B cell (primary cell): ENCODE measurements around the gene MGMT. TPM values are rescaled to one million over a fixed set of nuclear protein-coding genes. Genes with fewer than 3 reads are reported as not detected.

Experiments used
- ATAC-seq: fragments of 200-7000 bp; cut with Tn5 transposase; one replicate; pipeline ENCODE4 v1.10.0; 2021; ENCODE audit warnings: low read depth, mild to moderate bottlenecking, moderate number of reproducible peaks, moderate library complexity
- CTCF ChIA-PET: fragments of 350-600 bp; sonication (Branson Sonifier 250); formaldehyde crosslinking; loops from one replicate; lab custom pipeline; 2021; ENCODE audit warnings: antibody characterized with exemption, inconsistent platforms; lab: Charles Lee
- POLR2A ChIA-PET: fragments of 350-600 bp; sonication (Branson Sonifier 250); formaldehyde crosslinking; loops from one replicate; lab custom pipeline; 2021; ENCODE audit warnings: antibody characterized with exemption; lab: Charles Lee
- DNase-seq: peaks from one replicate; pipeline ENCODE4 v3.0.0; 2013
- H2AFZ ChIP-seq: 2 replicates; pipeline ENCODE4 v1.6.1; 2012; ENCODE audit warnings: mild to moderate bottlenecking, low read depth, low read length; ENCODE audit not compliant: insufficient read depth, poor library complexity, severe bottlenecking
- H3K27ac ChIP-seq, 2 donors: 1 replicate in 1 of 2; 2 replicates in 1 of 2; pipeline ENCODE4 v1.5.1; 2012 to 2013; ENCODE audit warnings: low read length in 2 of 2, mild to moderate bottlenecking in 2 of 2, moderate library complexity in 1 of 2
- H3K27me3 ChIP-seq, 4 experiments: fragments of 200-600 bp in 1 of 4; sonication (generic) in 1 of 4; replicated peaks in 1 of 4; 1 replicate in 2 of 4; 2 replicates in 2 of 4; pipeline versions ENCODE4 v1.6.1 to v1.7.0; 2013 to 2016; ENCODE audit warnings: low read length in 3 of 4, mild to moderate bottlenecking in 2 of 4, mixed read lengths in 1 of 4, moderate library complexity in 1 of 4; ENCODE audit not compliant: insufficient read depth in 4 of 4, control insufficient read depth in 3 of 4; ENCODE audit errors: control extremely low read depth in 1 of 4
- H3K36me3 ChIP-seq, 2 experiments: replicated peaks in 1 of 2; 1 replicate in 1 of 2; 2 replicates in 1 of 2; pipeline versions ENCODE4 v1.6.1 to v1.7.1; 2013; ENCODE audit warnings: low read length in 1 of 2; ENCODE audit not compliant: insufficient read depth in 2 of 2, control insufficient read depth in 1 of 2; ENCODE audit errors: control extremely low read depth in 1 of 2, extremely low read depth in 1 of 2
- H3K4me1 ChIP-seq, 2 donors: fragments of 200-600 bp in 1 of 2; sonication (generic) in 1 of 2; 1 replicate in 1 of 2; 2 replicates in 1 of 2; pipeline versions ENCODE4 v1.5.1 to v1.6.1; 2013 to 2017; ENCODE audit warnings: low read length in 2 of 2; ENCODE audit not compliant: control insufficient read depth in 2 of 2, insufficient read depth in 2 of 2
- H3K4me2 ChIP-seq: replicated peaks from 2 replicates; pipeline ENCODE3; 2012; ENCODE audit warnings: mild to moderate bottlenecking, low read depth, low read length; ENCODE audit not compliant: poor library complexity, severe bottlenecking
- H3K4me3 ChIP-seq, 5 experiments: fragments of 200-600 bp in 1 of 5; sonication (generic) in 1 of 5; 1 replicate in 3 of 5; 2 replicates in 2 of 5; pipeline versions ENCODE4 v1.5.1 to v1.7.0; 2011 to 2016; ENCODE audit warnings: low read length in 4 of 5, mild to moderate bottlenecking in 4 of 5, low read depth in 2 of 5, control low read depth in 1 of 5, moderate library complexity in 1 of 5; ENCODE audit not compliant: insufficient read depth in 1 of 5; ENCODE audit errors: control extremely low read depth in 1 of 5, extremely low read depth in 1 of 5
- H3K79me2 ChIP-seq: fragments of 200-600 bp; sonication (generic); one replicate; pipeline ENCODE4 v1.6.0; 2016; ENCODE audit warnings: low read length; ENCODE audit not compliant: control insufficient read depth, insufficient read depth
- H3K9ac ChIP-seq: fragments of 200-600 bp; sonication (generic); 2 replicates; pipeline ENCODE4 v1.6.1; 2017; ENCODE audit warnings: mild to moderate bottlenecking, low read length, moderate library complexity
- H3K9me3 ChIP-seq, 3 donors: one replicate each; pipeline versions ENCODE4 v1.6.1 to v1.7.1; 2013; ENCODE audit warnings: low read length in 2 of 3; ENCODE audit not compliant: control insufficient read depth in 2 of 3, insufficient read depth in 1 of 3; ENCODE audit errors: control extremely low read depth in 1 of 3
- H4K20me1 ChIP-seq: 2 replicates; pipeline ENCODE4 v1.6.0; 2012; ENCODE audit warnings: mild to moderate bottlenecking, low read length; ENCODE audit not compliant: insufficient read depth, control insufficient read depth, poor library complexity, severe bottlenecking
- H3K27ac Mint-ChIP-seq: one replicate; pipeline ENCODE4 v1.8.0; 2021; ENCODE audit warnings: mixed read lengths
- H3K27me3 Mint-ChIP-seq: one replicate; pipeline ENCODE4 v1.8.0; 2021; ENCODE audit warnings: mixed read lengths
- H3K4me1 Mint-ChIP-seq: one replicate; pipeline ENCODE4 v1.8.0; 2021; ENCODE audit warnings: mixed read lengths
- H3K4me3 Mint-ChIP-seq: one replicate; pipeline ENCODE4 v1.8.0; 2021; ENCODE audit warnings: mixed read lengths
- H3K9me3 Mint-ChIP-seq: one replicate; pipeline ENCODE4 v1.8.0; 2022; ENCODE audit warnings: mixed read lengths; ENCODE audit not compliant: insufficient read depth
- EZH2 ChIP-seq: IDR thresholded peaks from 2 replicates; pipeline ENCODE4 v1.6.1; 2012; ENCODE audit warnings: borderline replicate concordance, low read depth, mild to moderate bottlenecking, moderate library complexity, low read length; ENCODE audit not compliant: insufficient read depth, poor library complexity, severe bottlenecking
- WGBS: methylation state at CpG from one replicate; pipeline ENCODE4 v1.1.5; 2013; ENCODE audit warnings: missing lambda C conversion rate; ENCODE audit not compliant: insufficient coverage; 5-methylcytosine and 5-hydroxymethylcytosine counted together
- intact Hi-C: fragments of 100-400 bp; cut with micrococcal nuclease; formaldehyde crosslinking; loops from one replicate; pipeline ENCODE4 v1.10.0; 2022
- polyA plus RNA-seq: library from polyadenylated mRNA; depleted of rRNA; stranded (reverse); fragments of >200 nt; gene quantifications from 2 replicates; pipeline ENCODE4 v1.2.3, GENCODE V29; 2012
- total RNA-seq, 2 donors: library from RNA; stranded (reverse); fragments of 120-200 nt in 1 of 2; gene quantifications; 1 replicate in 1 of 2; 2 replicates in 1 of 2; pipeline versions ENCODE4 v1.2.3 to v1.2.4, GENCODE V29; 2013 to 2022
- TF ChIP-seq, protein P1 (sequence below): fragments of 200-600 bp; IDR thresholded peaks from one replicate; pipeline ENCODE4 v1.8.0; 2022; ENCODE audit warnings: antibody characterized with exemption, mild to moderate bottlenecking

Gene MGMT
- total and polyA plus RNA-seq, 2 donors (not counting 1 experiment from before 2014, with no cell fraction given) = 16.6 to 87.7 TPM

DNA sequence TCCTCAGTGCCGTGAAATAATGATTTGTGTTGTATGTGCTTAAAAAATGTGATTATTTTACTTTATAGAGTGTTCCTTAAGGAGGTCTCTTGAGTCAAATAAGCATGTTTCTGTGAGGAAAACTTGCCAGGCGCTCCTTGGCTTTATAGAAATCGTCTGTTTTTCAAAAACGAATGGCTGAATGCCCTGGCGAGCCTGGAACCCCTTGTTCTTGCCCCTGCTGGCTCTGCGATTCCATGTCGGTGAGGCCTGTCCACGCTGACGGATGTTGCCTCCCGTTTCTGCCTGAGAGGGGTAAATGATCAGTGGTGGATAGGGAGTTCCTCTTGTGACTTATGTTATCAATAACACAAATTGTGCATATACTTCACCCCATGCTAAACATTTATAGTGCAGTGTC lies 75.5 kb downstream of the MGMT start:
- Histone ChIP-seq H3K4me1 (no peaks in the 10 kb centered on the region), H4K20me1 (peaks cover 12% of the 10 kb centered on the region), H3K4me3 (no peak overlapping the region), H3K4me2 (no peak overlapping the region), H3K79me2 (peaks cover 7% of the 10 kb centered on the region), H3K9ac (no peak overlapping the region), H3K27me3 (no peaks in the 10 kb centered on the region), H3K9me3 (no peaks in the 10 kb centered on the region), H2AFZ (no peak overlapping the region), H3K36me3 (peaks cover 0 to 13% of the 10 kb centered on the region in 2 experiments), H3K27ac (no peak overlapping the region)
- ATAC-seq (no peak), DNase-seq (no peak)
- TF ChIP-seq, protein P1, sequence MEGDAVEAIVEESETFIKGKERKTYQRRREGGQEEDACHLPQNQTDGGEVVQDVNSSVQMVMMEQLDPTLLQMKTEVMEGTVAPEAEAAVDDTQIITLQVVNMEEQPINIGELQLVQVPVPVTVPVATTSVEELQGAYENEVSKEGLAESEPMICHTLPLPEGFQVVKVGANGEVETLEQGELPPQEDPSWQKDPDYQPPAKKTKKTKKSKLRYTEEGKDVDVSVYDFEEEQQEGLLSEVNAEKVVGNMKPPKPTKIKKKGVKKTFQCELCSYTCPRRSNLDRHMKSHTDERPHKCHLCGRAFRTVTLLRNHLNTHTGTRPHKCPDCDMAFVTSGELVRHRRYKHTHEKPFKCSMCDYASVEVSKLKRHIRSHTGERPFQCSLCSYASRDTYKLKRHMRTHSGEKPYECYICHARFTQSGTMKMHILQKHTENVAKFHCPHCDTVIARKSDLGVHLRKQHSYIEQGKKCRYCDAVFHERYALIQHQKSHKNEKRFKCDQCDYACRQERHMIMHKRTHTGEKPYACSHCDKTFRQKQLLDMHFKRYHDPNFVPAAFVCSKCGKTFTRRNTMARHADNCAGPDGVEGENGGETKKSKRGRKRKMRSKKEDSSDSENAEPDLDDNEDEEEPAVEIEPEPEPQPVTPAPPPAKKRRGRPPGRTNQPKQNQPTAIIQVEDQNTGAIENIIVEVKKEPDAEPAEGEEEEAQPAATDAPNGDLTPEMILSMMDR = no peak
- no peak for TF ChIP-seq EZH2
- no peaks in the 10 kb centered on the region for H3K9me3 Mint-ChIP-seq
- no peak overlapping the region for H3K4me3 Mint-ChIP-seq
- WGBS = 94% methylated on average over 4 of the region's 10 CpGs
- H3K27me3 Mint-ChIP-seq = no peaks in the 10 kb centered on the region
- CTCF ChIA-PET = no interaction called here
- no peaks in the 10 kb centered on the region for H3K4me1 Mint-ChIP-seq
- no peak overlapping the region for H3K27ac Mint-ChIP-seq
- POLR2A ChIA-PET = no interaction called here
- intact Hi-C loops = no loop called here

DNA sequence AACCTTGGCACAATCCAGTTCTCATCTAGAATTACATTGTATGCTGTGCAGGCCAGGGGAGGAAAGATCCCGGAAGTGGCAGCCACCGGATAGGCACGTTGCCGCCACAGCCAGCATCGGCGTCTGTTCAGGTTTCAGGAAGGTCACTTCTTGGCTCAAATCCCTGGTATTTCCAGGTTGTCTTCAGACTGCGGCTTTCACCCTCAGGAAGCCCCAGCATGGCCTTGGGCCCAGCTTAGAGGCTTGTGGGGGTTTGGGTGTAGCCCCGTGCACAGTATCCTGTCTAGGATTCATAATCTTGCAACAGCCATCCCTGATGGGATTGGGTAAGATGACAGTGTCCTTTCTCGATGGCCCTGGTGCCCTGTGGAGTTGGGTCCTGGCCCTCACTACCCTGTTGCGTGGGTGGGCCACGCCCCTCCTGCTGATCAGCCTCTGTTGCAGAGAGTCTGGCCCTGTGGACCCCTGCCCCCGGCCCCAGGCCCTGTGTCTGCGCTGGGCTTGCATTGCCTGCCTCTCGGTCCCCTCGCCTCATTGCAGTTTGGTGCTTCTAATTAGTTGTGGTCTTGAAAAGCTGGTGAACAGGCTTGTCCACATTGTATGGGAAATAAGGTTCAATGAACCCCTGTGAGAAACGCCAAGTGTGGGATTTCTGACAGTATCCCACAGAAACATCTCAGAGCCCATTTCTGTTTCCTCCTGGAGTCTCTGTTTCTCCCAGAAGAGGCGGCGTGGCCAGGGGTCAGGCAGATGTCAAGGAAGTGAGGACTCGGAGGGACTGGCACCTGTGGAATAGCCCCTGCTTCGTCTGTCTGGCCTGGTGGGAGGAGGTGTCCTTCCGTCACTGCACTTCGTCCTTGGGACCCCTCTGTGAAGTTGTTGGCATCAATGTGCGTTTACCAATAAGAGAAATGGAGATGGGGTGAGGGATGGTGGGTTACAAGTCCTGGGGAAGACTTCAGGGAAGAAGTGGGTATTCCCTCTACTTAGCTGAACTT lies 77.5 kb downstream of the MGMT start:
- no peaks in the 10 kb centered on the region for H3K9me3 ChIP-seq
- no peaks in the 10 kb centered on the region for H3K4me1 ChIP-seq
- ChIA-PET CTCF (no interaction called here), POLR2A (no interaction called here)
- H3K4me3 ChIP-seq = no peak overlapping the region
- no peak overlapping the region for H3K9ac ChIP-seq
- intact Hi-C loops = no loop called here
- H3K9me3 Mint-ChIP-seq = no peaks in the 10 kb centered on the region
- H3K27me3 Mint-ChIP-seq = no peaks in the 10 kb centered on the region
- no peak overlapping the region for H2AFZ ChIP-seq
- peaks cover 7% of the 10 kb centered on the region for H3K79me2 ChIP-seq
- H3K4me1 Mint-ChIP-seq = peaks cover 2% of the 10 kb centered on the region
- ATAC-seq (no peak), DNase-seq (no peak)
- peaks cover 12% of the 10 kb centered on the region for H4K20me1 ChIP-seq
- 94% methylated on average over 20 of the region's 23 CpGs for WGBS
- H3K27ac Mint-ChIP-seq = no peak overlapping the region
- H3K27ac ChIP-seq = no peak overlapping the region
- H3K36me3 ChIP-seq = peaks cover 0 to 10% of the 10 kb centered on the region in 2 experiments
- no peak overlapping the region for H3K4me3 Mint-ChIP-seq
- H3K4me2 ChIP-seq = no peak overlapping the region
- H3K27me3 ChIP-seq = no peaks in the 10 kb centered on the region
- TF ChIP-seq, protein P1 = no peak
